GM18861 (cell line): ENCODE results near the gene SPRR2D.
"Not testable (repeated sequence)": the region's sequence is repeated elsewhere in the genome, so short reads cannot be mapped to it uniquely, and the experiment has no call there.

Experiments used
- ATAC-seq: cut with Tn5 transposase; IDR thresholded peaks from one replicate; pipeline ENCODE4 v1.9.1; 2021; ENCODE audit not compliant: unreplicated experiment

SPRR2D gene

GRCh38 chr1:153021829-153022228 is 19.1 kb downstream of the SPRR2D start:
- not testable (repeated sequence) for ATAC-seq

- not testable (repeated sequence) for ATAC-seq
Observed at GRCh38 chr1:153011235-153011758, 29.6 kb downstream of the SPRR2D start.

GRCh38 chr1:153001382-153001781 is 39.5 kb downstream of the SPRR2D start, which contains the start of gene SPRR3:
Gene SPRR3, plus strand, starts transcription at chr1:153001749. Its CDS starts 1,272 bp downstream, at chr1:153003021.
- no peak for ATAC-seq

- no peak for ATAC-seq
Observed at GRCh38 chr1:153000294-153000693, 40.6 kb downstream of the SPRR2D start.

GRCh38 chr1:152999818-153000217 is 41.1 kb downstream of the SPRR2D start:
- no peak for ATAC-seq

GRCh38 chr1:152998476-152998875 is 42.4 kb downstream of the SPRR2D start:
- no peak for ATAC-seq

GRCh38 chr1:152997901-152998300 is 43.0 kb downstream of the SPRR2D start:
- no peak for ATAC-seq

GRCh38 chr1:152996633-152997400 is 44.1 kb downstream of the SPRR2D start:
- ATAC-seq, result no peak

- no peak for ATAC-seq
Observed at GRCh38 chr1:152995842-152996241, 45.1 kb downstream of the SPRR2D start.

GRCh38 chr1:152993186-152993585 is 47.7 kb downstream of the SPRR2D start:
- no peak for ATAC-seq
